GM23338 (cell line): ENCODE results near the gene PLEKHG4. TPM values are rescaled to one million over a fixed set of nuclear protein-coding genes. Genes with fewer than 3 reads are reported as not detected.

Experiments
- ATAC-seq: fragments of 200-7000 bp; cut with Tn5 transposase; 3 replicates; pipeline ENCODE4 v1.9.1; 2020
- DNase-seq: peaks from one replicate; pipeline ENCODE4 v3.0.0-alpha.2; 2015; ENCODE audit warnings: low spot score
- H2AFZ ChIP-seq: fragments of 200-600 bp; sonication (generic); 2 replicates; pipeline ENCODE4 v1.8.0; 2016; ENCODE audit warnings: antibody characterized with exemption, mild to moderate bottlenecking, moderate library complexity
- H3F3A ChIP-seq: fragments of 200-600 bp; sonication (generic); replicated peaks from 2 replicates; pipeline ENCODE4 v1.8.0; 2017; ENCODE audit warnings: antibody characterized with exemption, mixed run types, low read depth
- H3K27ac ChIP-seq: fragments of 200-600 bp; sonication (generic); 2 replicates; pipeline ENCODE4 v1.6.1; 2016; ENCODE audit warnings: low read depth
- H3K27me3 ChIP-seq: fragments of 200-600 bp; sonication (generic); 2 replicates; pipeline ENCODE4 v1.8.0; 2016; ENCODE audit warnings: mild to moderate bottlenecking, mixed run types, moderate library complexity; ENCODE audit not compliant: insufficient read depth
- H3K36me3 ChIP-seq: fragments of 200-600 bp; sonication (generic); 2 replicates; pipeline ENCODE4 v1.8.0; 2016; ENCODE audit warnings: mild to moderate bottlenecking; ENCODE audit not compliant: insufficient read depth
- H3K4me1 ChIP-seq: fragments of 200-600 bp; sonication (generic); 2 replicates; pipeline ENCODE4 v1.8.0; 2016; ENCODE audit warnings: mild to moderate bottlenecking, moderate library complexity; ENCODE audit not compliant: insufficient read depth
- H3K4me2 ChIP-seq: fragments of 200-600 bp; sonication (generic); 2 replicates; pipeline ENCODE4 v1.7.1; 2017; ENCODE audit warnings: mixed run types
- H3K4me3 ChIP-seq: fragments of 200-600 bp; sonication (generic); 2 replicates; pipeline ENCODE4 v1.6.1; 2016; ENCODE audit warnings: mixed run types
- H3K79me2 ChIP-seq: fragments of 200-600 bp; sonication (generic); replicated peaks from 2 replicates; pipeline ENCODE4 v1.8.0; 2017; ENCODE audit warnings: mild to moderate bottlenecking; ENCODE audit not compliant: insufficient read depth
- H3K9me2 ChIP-seq: fragments of 200-600 bp; sonication (generic); 2 replicates; pipeline ENCODE4 v1.8.0; 2017; ENCODE audit not compliant: insufficient read depth
- H4K20me1 ChIP-seq: fragments of 200-600 bp; sonication (generic); replicated peaks from 2 replicates; pipeline ENCODE4 v1.8.0; 2017; ENCODE audit warnings: mild to moderate bottlenecking; ENCODE audit not compliant: insufficient read depth
- H3K27ac Mint-ChIP-seq: 2 replicates; pipeline ENCODE4 v1.8.0; 2020; ENCODE audit warnings: inconsistent platforms, mild to moderate bottlenecking, moderate library complexity, mixed read lengths
- H3K27me3 Mint-ChIP-seq: 3 replicates; pipeline ENCODE4 v1.8.0; 2022; ENCODE audit warnings: low read depth, mild to moderate bottlenecking, moderate library complexity, mixed read lengths, inconsistent platforms; ENCODE audit not compliant: insufficient read depth, poor library complexity
- H3K36me3 Mint-ChIP-seq: 3 replicates; pipeline ENCODE4 v1.8.0; 2021; ENCODE audit warnings: low read depth, mild to moderate bottlenecking, inconsistent platforms, moderate library complexity, mixed read lengths
- H3K4me1 Mint-ChIP-seq: 3 replicates; pipeline ENCODE4 v1.8.0; 2020; ENCODE audit warnings: mild to moderate bottlenecking, inconsistent platforms, mixed read lengths
- H3K4me3 Mint-ChIP-seq: 3 replicates; pipeline ENCODE4 v1.8.0; 2021; ENCODE audit warnings: moderate library complexity, mild to moderate bottlenecking, inconsistent platforms, mixed read lengths
- H3K9me3 Mint-ChIP-seq: 3 replicates; pipeline ENCODE4 v1.8.0; 2020; ENCODE audit warnings: moderate library complexity, mild to moderate bottlenecking, inconsistent platforms, mixed read lengths
- CREB1 ChIP-seq: fragments of 250-450 bp; sonication (Bioruptor Pico); IDR thresholded peaks from 2 replicates; pipeline ENCODE4 v1.5.0; 2020; ENCODE audit warnings: low read depth, mild to moderate bottlenecking, moderate library complexity
- CTCF ChIP-seq, 2 experiments: fragments of 200-600 bp in 1 of 2; sonication (generic) in 1 of 2; conservative IDR thresholded peaks; 2 replicates each; pipeline versions ENCODE4 v1.5.1 to v1.6.1; 2016 to 2017; ENCODE audit warnings: antibody characterized with exemption in 2 of 2, low read depth in 2 of 2, mild to moderate bottlenecking in 2 of 2, moderate library complexity in 1 of 2
- EZH2 ChIP-seq: fragments of 200-600 bp; sonication (generic); IDR thresholded peaks from one replicate; pipeline ENCODE4 v1.8.0; 2017; ENCODE audit warnings: antibody characterized with exemption, mild to moderate bottlenecking, low read depth; ENCODE audit not compliant: unreplicated experiment
- EZH2phosphoT487 ChIP-seq: fragments of 200-600 bp; sonication (generic); IDR thresholded peaks from one replicate; pipeline ENCODE4 v1.8.1; 2018; ENCODE audit warnings: antibody characterized with exemption; ENCODE audit not compliant: unreplicated experiment
- JUNB ChIP-seq: IDR thresholded peaks from one replicate; pipeline ENCODE4 v1.6.1; 2016; ENCODE audit warnings: antibody characterized with exemption; ENCODE audit not compliant: unreplicated experiment
- NANOG ChIP-seq: IDR thresholded peaks from 2 replicates; pipeline ENCODE4 v1.6.1; 2016; ENCODE audit warnings: antibody characterized with exemption, borderline replicate concordance
- POLR2AphosphoS5 ChIP-seq: IDR thresholded peaks from 2 replicates; pipeline ENCODE4 v1.6.1; 2016; ENCODE audit warnings: antibody characterized with exemption, low read depth
- REST ChIP-seq: IDR thresholded peaks from one replicate; pipeline ENCODE4 v1.6.1; 2018; ENCODE audit warnings: antibody characterized with exemption; ENCODE audit not compliant: unreplicated experiment
- STAT1 ChIP-seq: IDR thresholded peaks from one replicate; pipeline ENCODE4 v1.6.1; 2016; ENCODE audit warnings: antibody characterized with exemption; ENCODE audit not compliant: unreplicated experiment
- ZNF114 ChIP-seq: fragments of 250-450 bp; sonication (Bioruptor Pico); IDR thresholded peaks from 2 replicates; pipeline ENCODE4 v1.5.0; 2020; ENCODE audit warnings: mild to moderate bottlenecking, moderate library complexity
- ZNF331 ChIP-seq: fragments of 250-450 bp; sonication (Bioruptor Pico); IDR thresholded peaks from 2 replicates; pipeline ENCODE4 v1.5.0; 2020; ENCODE audit warnings: low read depth, mild to moderate bottlenecking, moderate library complexity
- ZNF462 ChIP-seq: fragments of 250-450 bp; sonication (Bioruptor Pico); IDR thresholded peaks from 2 replicates; pipeline ENCODE4 v1.5.0; 2020; ENCODE audit warnings: mild to moderate bottlenecking, moderate library complexity
- polyA plus RNA-seq: library from polyadenylated mRNA; unstranded; fragments of >200 nt; fragmentation: Nextera tagmentation; extraction: Ambion mirVana; gene quantifications from 2 replicates; pipeline ENCODE4 v1.2.1, GENCODE V29; 2016
- total RNA-seq: library from RNA; depleted of rRNA; stranded (reverse); fragments of >200 nt; shearing (Covaris generic); gene quantifications from 2 replicates; pipeline ENCODE4 v1.2.3, GENCODE V29; 2014

Gene PLEKHG4
- total and polyA plus RNA-seq, 2 experiments from 2014 or later, result 3.2 to 10.3 TPM

- Mint-ChIP-seq H3K4me1 (peaks cover 6% of the 10 kb centered on the region), H3K4me3 (no peak overlapping the region), H3K27ac (no peak overlapping the region), H3K36me3 (no peaks in the 10 kb centered on the region; the same call in 2 of the 3 replicates), H3K27me3 (peaks cover 7% of the 10 kb centered on the region), H3K9me3 (no peaks in the 10 kb centered on the region)
- H3F3A ChIP-seq, result no peaks in the 10 kb centered on the region
- no peak overlapping the region for H2AFZ ChIP-seq
- H3K4me3 ChIP-seq, result no peak overlapping the region
- no peaks in the 10 kb centered on the region for H3K9me2 ChIP-seq
- H3K27me3 ChIP-seq, result no peaks in the 10 kb centered on the region
- no peak for ATAC-seq
- no peaks in the 10 kb centered on the region for H3K79me2 ChIP-seq
- H3K4me2 ChIP-seq, result no peak overlapping the region
- DNase-seq, result no peak
- no peak for TF ChIP-seq POLR2AphosphoS5
- no peak for TF ChIP-seq EZH2
- TF ChIP-seq ZNF331 (CRISPR knock-in tag), result no peak
- no peak for TF ChIP-seq CREB1
- TF ChIP-seq ZNF114 (CRISPR knock-in tag), result no peak
- TF ChIP-seq EZH2phosphoT487, result no peak
- no peak for TF ChIP-seq REST
- TF ChIP-seq JUNB, result no peak
- no peak for TF ChIP-seq STAT1
- no peak for TF ChIP-seq CTCF (conservative IDR thresholded peaks at IDR 0.05; ENCODE audit: low read depth in 2 of 2)
- no peak for TF ChIP-seq ZNF462
- TF ChIP-seq NANOG, result no peak
- no peaks in the 10 kb centered on the region for H3K4me1 ChIP-seq
- no peaks in the 10 kb centered on the region for H4K20me1 ChIP-seq
- H3K27ac ChIP-seq, result no peak overlapping the region
- H3K36me3 ChIP-seq, result no peaks in the 10 kb centered on the region
These were observed 14.9 kb downstream of the PLEKHG4 start for GRCh38 chr16:67294171-67294757.
